Measurements from ENCODE around the gene CFAP119.

CFAP119 gene

GRCh38 chr16:30758988-30759491 lies 2.8 kb downstream of the CFAP119 start:
- Histone ChIP-seq H3K27ac (ENCODE audit: poor library complexity, severe bottlenecking) (no peak overlapping the region), H3K27me3 (ENCODE audit: insufficient read depth, poor library complexity, severe bottlenecking) (no peaks in the 10 kb centered on the region), H3K4me3 (ENCODE audit: severe bottlenecking) (no peak overlapping the region), H3K36me3 (ENCODE audit: low read depth) (peaks cover 38% of the 10 kb centered on the region), H3K9me3 (ENCODE audit: severe bottlenecking) (no peaks in the 10 kb centered on the region), H3K4me1 (ENCODE audit: insufficient read depth, poor library complexity, severe bottlenecking) (peaks cover 10% of the 10 kb centered on the region)
- no peak for ATAC-seq (ENCODE audit: low read depth)
- TF ChIP-seq CTCF (IDR thresholded peaks at IDR 0.05; ENCODE audit: poor library complexity, severe bottlenecking): no peak
- DNase-seq (ENCODE audit: low spot score): no peak

- TF ChIP-seq CTCF (IDR thresholded peaks at IDR 0.05; ENCODE audit: poor library complexity, severe bottlenecking): no peak
- no peaks in the 10 kb centered on the region for H3K4me1 ChIP-seq (ENCODE audit: insufficient read depth, poor library complexity, severe bottlenecking)
- DNase-seq (ENCODE audit: low spot score): no peak
- peaks cover 43% of the 10 kb centered on the region for H3K36me3 ChIP-seq (ENCODE audit: low read depth)
- no peak overlapping the region for H3K4me3 ChIP-seq (ENCODE audit: severe bottlenecking)
- no peak overlapping the region for H3K27ac ChIP-seq (ENCODE audit: poor library complexity, severe bottlenecking)
- no peaks in the 10 kb centered on the region for H3K27me3 ChIP-seq (ENCODE audit: insufficient read depth, poor library complexity, severe bottlenecking)
- H3K9me3 ChIP-seq (ENCODE audit: severe bottlenecking): no peaks in the 10 kb centered on the region
- no peak for ATAC-seq (ENCODE audit: low read depth)
Observed at GRCh38 chr16:30757316-30757715, 4.5 kb downstream of the CFAP119 start.

GRCh38 chr16:30756781-30757100 lies 5.1 kb downstream of the CFAP119 start:
- Histone ChIP-seq H3K4me3 (ENCODE audit: severe bottlenecking) (no peak overlapping the region), H3K4me1 (ENCODE audit: insufficient read depth, poor library complexity, severe bottlenecking) (no peaks in the 10 kb centered on the region), H3K27ac (ENCODE audit: poor library complexity, severe bottlenecking) (no peak overlapping the region), H3K9me3 (ENCODE audit: severe bottlenecking) (no peaks in the 10 kb centered on the region), H3K36me3 (ENCODE audit: low read depth) (peaks cover 46% of the 10 kb centered on the region), H3K27me3 (ENCODE audit: insufficient read depth, poor library complexity, severe bottlenecking) (no peaks in the 10 kb centered on the region)
- no peak for TF ChIP-seq CTCF (IDR thresholded peaks at IDR 0.05; ENCODE audit: poor library complexity, severe bottlenecking)
- ATAC-seq (ENCODE audit: low read depth) (no peak), DNase-seq (ENCODE audit: low spot score) (no peak)

GRCh38 chr16:30755955-30756780 lies 5.7 kb downstream of the CFAP119 start:
- ATAC-seq (ENCODE audit: low read depth) (no peak), DNase-seq (ENCODE audit: low spot score) (no peak)
- H3K4me1 ChIP-seq (ENCODE audit: insufficient read depth, poor library complexity, severe bottlenecking): no peaks in the 10 kb centered on the region
- TF ChIP-seq CTCF (IDR thresholded peaks at IDR 0.05; ENCODE audit: poor library complexity, severe bottlenecking): no peak
- H3K27ac ChIP-seq (ENCODE audit: poor library complexity, severe bottlenecking): no peak overlapping the region
- H3K4me3 ChIP-seq (ENCODE audit: severe bottlenecking): no peak overlapping the region
- no peaks in the 10 kb centered on the region for H3K9me3 ChIP-seq (ENCODE audit: severe bottlenecking)
- no peaks in the 10 kb centered on the region for H3K27me3 ChIP-seq (ENCODE audit: insufficient read depth, poor library complexity, severe bottlenecking)
- H3K36me3 ChIP-seq (ENCODE audit: low read depth): peaks cover 52% of the 10 kb centered on the region

- ATAC-seq (ENCODE audit: low read depth) (no peak), DNase-seq (ENCODE audit: low spot score) (no peak)
- no peak overlapping the region for H3K27ac ChIP-seq (ENCODE audit: poor library complexity, severe bottlenecking)
- no peak for TF ChIP-seq CTCF (IDR thresholded peaks at IDR 0.05; ENCODE audit: poor library complexity, severe bottlenecking)
- peaks cover 69% of the 10 kb centered on the region for H3K36me3 ChIP-seq (ENCODE audit: low read depth)
- H3K9me3 ChIP-seq (ENCODE audit: severe bottlenecking): no peaks in the 10 kb centered on the region
- no peak overlapping the region for H3K4me3 ChIP-seq (ENCODE audit: severe bottlenecking)
- H3K27me3 ChIP-seq (ENCODE audit: insufficient read depth, poor library complexity, severe bottlenecking): no peaks in the 10 kb centered on the region
- H3K4me1 ChIP-seq (ENCODE audit: insufficient read depth, poor library complexity, severe bottlenecking): no peaks in the 10 kb centered on the region
Observed at GRCh38 chr16:30753596-30753995, 8.3 kb downstream of the CFAP119 start.
